Measurements from ENCODE around the gene SLC25A21. TPM values are rescaled to one million over a fixed set of nuclear protein-coding genes. Genes with fewer than 3 reads are reported as not detected.
"Not testable (repeated sequence)": the region's sequence is repeated elsewhere in the genome, so short reads cannot be mapped to it uniquely, and the experiment has no call there.

The SLC25A21 gene
- total and polyA plus RNA-seq, 5 donors = 0.84 to 1.9 (median 1.3) TPM

DNA sequence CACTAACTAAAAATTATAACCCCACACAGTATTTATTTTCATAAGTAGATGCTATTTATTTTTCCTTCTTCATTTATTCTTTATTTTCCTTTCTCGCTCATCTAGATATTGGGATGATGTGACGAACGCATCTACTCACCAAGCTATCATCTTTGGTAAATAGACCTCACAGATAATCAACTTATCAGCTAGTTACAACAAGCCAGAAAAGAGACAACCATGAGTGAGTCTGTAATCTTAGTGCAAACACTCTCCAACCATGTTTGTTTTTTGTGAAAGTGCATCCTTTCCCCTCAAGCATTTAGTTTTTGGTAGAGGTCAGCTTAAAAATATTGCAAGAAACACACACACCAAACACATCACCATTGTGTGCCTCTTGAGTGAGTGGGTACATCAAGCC is 84.9 kb downstream of the SLC25A21 start:
- DNase-seq (no peak), ATAC-seq (no peak)
- Histone ChIP-seq H3K4me3 (ENCODE audit: low read length) (no peak overlapping the region), H3K9me3 (ENCODE audit: control insufficient read depth, low read length) (no peaks in the 10 kb centered on the region), H3K27me3 (ENCODE audit: control insufficient read depth, insufficient read depth) (no peaks in the 10 kb centered on the region), H3K27ac (ENCODE audit: low read length) (no peak overlapping the region), H3K4me1 (ENCODE audit: control insufficient read depth, insufficient read depth, low read length) (no peaks in the 10 kb centered on the region)
- intact Hi-C loops (cut with DNase I) = no loop called here
- 76% methylated on average over 3 of the region's 3 CpGs for whole genome bisulfite sequencing

DNA sequence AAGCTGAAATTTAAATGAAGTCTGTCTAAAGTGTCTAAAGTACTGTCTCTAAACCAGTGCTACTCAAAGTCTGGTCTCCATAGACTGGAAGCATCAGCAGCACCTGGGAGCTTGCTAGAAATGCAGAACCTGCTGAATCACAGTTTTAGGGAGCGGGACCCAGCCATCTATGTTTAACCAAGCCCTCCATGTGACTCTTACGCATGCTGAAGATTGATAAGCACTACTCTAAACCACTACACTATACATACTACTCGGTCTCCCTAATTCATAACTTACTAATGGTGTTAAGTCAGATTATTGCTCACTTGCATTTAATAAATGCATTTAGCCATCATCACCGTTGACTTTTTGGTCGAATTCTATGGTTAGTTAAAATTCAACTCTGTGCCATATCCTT is 88.8 kb downstream of the SLC25A21 start:
- H3K27ac ChIP-seq (ENCODE audit: low read length) = no peak overlapping the region
- no peaks in the 10 kb centered on the region for H3K9me3 ChIP-seq (ENCODE audit: control insufficient read depth, low read length)
- intact Hi-C loops (cut with DNase I) = no loop called here
- no peak overlapping the region for H3K4me3 ChIP-seq (ENCODE audit: low read length)
- WGBS = 69% methylated on average over 5 of the region's 5 CpGs
- ATAC-seq = no peak
- no peak for DNase-seq
- no peaks in the 10 kb centered on the region for H3K27me3 ChIP-seq (ENCODE audit: control insufficient read depth, insufficient read depth)
- no peaks in the 10 kb centered on the region for H3K4me1 ChIP-seq (ENCODE audit: control insufficient read depth, insufficient read depth, low read length)

DNA sequence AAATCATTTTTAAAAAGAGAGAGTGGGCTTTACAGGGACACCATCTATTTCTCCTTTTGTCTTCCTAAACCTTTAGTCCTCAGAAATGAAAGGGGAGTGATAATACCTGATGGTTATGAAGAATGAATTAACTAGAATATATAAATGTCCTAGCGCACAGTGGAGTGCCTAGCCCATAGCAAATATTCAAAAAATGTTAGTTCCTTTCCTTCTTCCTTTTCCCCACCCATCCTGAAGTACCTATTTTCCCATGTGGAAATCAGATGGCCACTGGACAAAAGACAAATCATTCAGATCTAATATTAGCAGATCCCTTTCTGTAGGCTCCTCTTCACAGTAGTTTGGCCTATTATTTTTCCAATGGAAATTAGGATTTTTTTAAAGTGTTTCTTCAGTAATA is 90.0 kb downstream of the SLC25A21 start:
- H3K27me3 ChIP-seq (ENCODE audit: control insufficient read depth, insufficient read depth) = no peaks in the 10 kb centered on the region
- H3K27ac ChIP-seq (ENCODE audit: low read length) = no peak overlapping the region
- H3K9me3 ChIP-seq (ENCODE audit: control insufficient read depth, low read length) = no peaks in the 10 kb centered on the region
- H3K4me3 ChIP-seq (ENCODE audit: low read length) = no peak overlapping the region
- intact Hi-C loops (cut with DNase I) = no loop called here
- WGBS = 0% methylated on average over 1 of the region's 1 CpG
- DNase-seq = no peak
- no peak for ATAC-seq
- H3K4me1 ChIP-seq (ENCODE audit: control insufficient read depth, insufficient read depth, low read length) = no peaks in the 10 kb centered on the region

DNA sequence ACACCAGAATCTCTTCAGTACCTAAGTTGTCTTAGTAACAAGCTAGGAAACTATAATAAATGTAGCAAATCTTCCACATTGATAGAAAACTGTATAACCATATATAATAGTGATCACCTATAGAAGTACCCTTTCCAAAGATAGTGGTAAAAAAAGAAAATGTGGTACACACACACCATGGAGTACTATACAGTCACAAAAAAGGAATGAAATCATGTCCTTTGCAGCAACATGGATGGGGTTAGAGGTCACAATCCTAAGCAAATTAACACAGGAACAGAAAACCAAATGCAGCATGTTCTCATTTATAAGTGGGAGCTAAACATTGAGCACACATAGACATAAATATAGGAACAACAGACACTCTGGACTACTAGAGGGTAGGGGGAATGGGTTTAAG is 90.5 kb downstream of the SLC25A21 start:
- intact Hi-C loops (cut with DNase I) = no loop called here
- no peaks in the 10 kb centered on the region for H3K4me1 ChIP-seq (ENCODE audit: control insufficient read depth, insufficient read depth, low read length)
- no peak overlapping the region for H3K27ac ChIP-seq (ENCODE audit: low read length)
- no peaks in the 10 kb centered on the region for H3K9me3 ChIP-seq (ENCODE audit: control insufficient read depth, low read length)
- ATAC-seq = no peak
- DNase-seq = no peak
- H3K27me3 ChIP-seq (ENCODE audit: control insufficient read depth, insufficient read depth) = no peaks in the 10 kb centered on the region
- no peak overlapping the region for H3K4me3 ChIP-seq (ENCODE audit: low read length)

DNA sequence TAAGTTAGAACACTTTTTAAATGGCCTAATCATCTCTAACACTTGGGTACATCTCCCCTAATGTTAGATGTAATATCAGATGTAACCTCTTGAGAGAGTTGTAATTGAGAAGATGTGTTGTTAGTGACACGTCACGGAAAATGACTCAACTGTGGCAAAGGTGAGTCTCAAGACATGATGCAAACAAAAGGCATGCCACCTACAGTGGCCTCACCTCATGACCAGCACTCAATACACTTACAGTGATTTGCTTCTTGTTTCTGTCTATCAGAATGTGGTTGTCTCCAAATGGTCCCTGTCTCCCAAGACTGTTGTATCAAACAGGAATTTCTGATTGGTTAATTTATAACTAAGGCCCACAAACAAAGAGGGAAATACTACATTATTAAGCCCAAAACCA is 91.2 kb downstream of the SLC25A21 start:
- 94% methylated on average over 2 of the region's 2 CpGs for WGBS
- no peaks in the 10 kb centered on the region for H3K9me3 ChIP-seq (ENCODE audit: control insufficient read depth, low read length)
- H3K27ac ChIP-seq (ENCODE audit: low read length) = no peak overlapping the region
- DNase-seq (no peak), ATAC-seq (no peak)
- H3K4me1 ChIP-seq (ENCODE audit: control insufficient read depth, insufficient read depth, low read length) = no peaks in the 10 kb centered on the region
- intact Hi-C loops (cut with DNase I) = no loop called here
- H3K4me3 ChIP-seq (ENCODE audit: low read length) = no peak overlapping the region
- H3K27me3 ChIP-seq (ENCODE audit: control insufficient read depth, insufficient read depth) = no peaks in the 10 kb centered on the region

DNA sequence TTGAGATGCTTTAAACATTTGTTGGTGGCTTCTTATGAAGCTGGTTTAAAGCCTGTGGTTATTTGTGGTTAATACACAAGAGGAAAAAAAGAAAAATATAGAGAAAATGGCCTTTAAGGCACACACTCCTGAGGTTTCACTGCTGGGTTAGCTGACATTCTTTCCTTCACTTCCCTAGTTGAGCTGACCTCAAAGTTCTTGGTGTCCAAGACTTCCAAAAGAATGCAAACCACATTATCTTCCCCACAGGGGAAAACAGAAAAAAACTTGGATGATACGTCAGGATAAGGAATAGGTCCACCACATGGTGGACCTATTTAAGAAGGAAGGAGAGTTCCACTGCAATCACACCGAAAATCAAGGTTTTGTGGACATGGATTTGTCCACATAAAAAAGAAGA is 94.3 kb downstream of the SLC25A21 start:
- H3K4me1 ChIP-seq (ENCODE audit: control insufficient read depth, insufficient read depth, low read length) = no peaks in the 10 kb centered on the region
- intact Hi-C loops (cut with DNase I) = no loop called here
- H3K9me3 ChIP-seq (ENCODE audit: control insufficient read depth, low read length) = no peaks in the 10 kb centered on the region
- H3K27me3 ChIP-seq (ENCODE audit: control insufficient read depth, insufficient read depth) = no peaks in the 10 kb centered on the region
- DNase-seq (no peak), ATAC-seq (no peak)
- no peak overlapping the region for H3K4me3 ChIP-seq (ENCODE audit: low read length)
- WGBS = 38% methylated on average over 2 of the region's 2 CpGs
- no peak overlapping the region for H3K27ac ChIP-seq (ENCODE audit: low read length)

DNA sequence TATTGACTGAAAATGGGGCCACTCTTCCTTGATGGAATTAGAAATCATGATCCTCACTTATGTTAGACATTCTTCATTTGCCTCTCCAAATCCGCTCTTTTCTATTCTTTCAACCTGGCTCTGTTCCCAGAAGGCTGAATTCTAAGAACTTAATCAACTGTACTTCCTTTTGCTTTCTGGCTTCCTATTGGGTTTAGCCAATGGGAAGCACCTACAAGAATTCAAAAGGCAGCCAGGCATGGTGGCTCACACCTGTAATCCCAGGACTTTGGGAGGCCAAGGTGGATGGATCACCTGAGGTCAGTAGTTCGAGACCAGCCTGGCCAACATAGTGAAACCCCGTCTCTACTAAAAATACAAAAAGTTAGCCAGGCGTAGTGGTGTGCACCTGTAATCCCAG is 98.1 kb downstream of the SLC25A21 start:
- H3K27ac ChIP-seq (ENCODE audit: low read length); intact Hi-C loops (cut with DNase I); H3K4me3 ChIP-seq (ENCODE audit: low read length); ATAC-seq; H3K9me3 ChIP-seq (ENCODE audit: control insufficient read depth, low read length); H3K27me3 ChIP-seq (ENCODE audit: control insufficient read depth, insufficient read depth); DNase-seq; H3K4me1 ChIP-seq (ENCODE audit: control insufficient read depth, insufficient read depth, low read length): not testable (repeated sequence)
- WGBS = 66% methylated on average over 4 of the region's 4 CpGs

DNA sequence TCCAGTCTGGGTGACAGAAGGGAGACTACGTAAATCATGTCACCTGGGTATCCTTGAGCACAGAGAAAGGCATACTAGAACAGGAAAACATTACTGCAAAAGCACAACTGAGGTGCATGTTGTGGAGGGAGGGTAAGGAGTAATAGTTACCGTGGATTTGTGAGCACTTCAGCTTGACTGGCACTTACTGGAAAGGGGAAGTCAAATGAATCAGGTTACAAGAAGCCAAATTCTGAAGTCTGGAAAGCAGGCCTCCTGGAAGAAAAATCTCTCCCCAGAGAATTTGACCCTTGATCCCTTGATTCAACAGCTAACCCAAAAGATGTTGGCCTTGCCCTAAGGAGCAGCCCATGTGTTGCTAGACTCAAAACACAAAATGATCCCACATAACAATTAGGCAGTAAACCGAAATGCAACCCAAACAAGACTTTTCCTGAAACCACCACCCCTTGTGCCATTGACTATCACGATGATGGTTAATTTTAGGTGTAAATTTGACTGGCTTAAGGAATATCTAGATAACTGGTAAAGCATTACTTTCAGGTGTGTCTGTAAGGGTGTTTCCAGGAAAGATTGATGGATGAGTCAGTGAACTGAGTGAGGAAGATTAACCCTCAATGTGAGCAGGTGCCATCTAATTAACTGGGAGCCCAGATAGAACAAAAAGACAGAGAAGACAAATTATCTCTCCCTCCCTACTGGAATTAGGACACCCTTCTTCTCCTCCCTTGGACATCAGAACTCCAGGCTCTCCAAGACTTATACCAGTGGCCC is 108.8 kb downstream of the SLC25A21 start:
- no peak overlapping the region for H3K4me3 ChIP-seq (ENCODE audit: low read length)
- no peaks in the 10 kb centered on the region for H3K27me3 ChIP-seq (ENCODE audit: control insufficient read depth, insufficient read depth)
- no peaks in the 10 kb centered on the region for H3K9me3 ChIP-seq (ENCODE audit: control insufficient read depth, low read length)
- no peak overlapping the region for H3K27ac ChIP-seq (ENCODE audit: low read length)
- intact Hi-C loops (cut with DNase I) = no loop called here
- no peak for ATAC-seq
- H3K4me1 ChIP-seq (ENCODE audit: control insufficient read depth, insufficient read depth, low read length) = no peaks in the 10 kb centered on the region
- 79% methylated on average over 4 of the region's 4 CpGs for WGBS
- DNase-seq = no peak

DNA sequence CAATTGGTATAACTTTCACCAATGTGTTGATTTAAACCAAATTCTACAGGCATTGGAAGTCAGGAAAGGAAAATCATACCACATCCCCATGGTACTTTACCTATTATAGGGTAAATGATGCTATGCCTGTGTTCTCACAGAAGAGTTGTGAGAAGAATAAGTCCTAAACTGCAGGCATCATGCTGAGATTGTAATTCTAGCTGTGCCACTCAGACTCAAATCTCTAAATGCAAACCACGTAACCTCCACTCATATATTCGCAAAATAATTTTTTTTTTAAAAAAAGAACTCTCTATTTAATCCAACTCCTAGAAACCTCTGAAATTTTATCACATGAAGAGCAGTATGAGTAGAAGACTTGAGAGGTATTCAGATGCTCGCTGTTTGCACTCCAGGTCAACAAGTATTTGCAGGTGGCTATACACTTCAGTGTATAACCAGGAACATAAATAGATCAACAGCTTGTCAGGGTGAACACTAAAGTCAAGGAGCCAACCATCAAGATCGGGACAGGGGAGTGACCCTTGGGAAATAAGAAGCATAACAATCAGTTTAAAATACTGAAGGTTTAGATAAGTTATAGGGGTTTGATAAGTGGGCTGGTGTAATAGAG is 110.1 kb downstream of the SLC25A21 start:
- WGBS = 91% methylated on average over 4 of the region's 4 CpGs
- H3K27me3 ChIP-seq (ENCODE audit: control insufficient read depth, insufficient read depth) = no peaks in the 10 kb centered on the region
- H3K4me3 ChIP-seq (ENCODE audit: low read length) = no peak overlapping the region
- no peaks in the 10 kb centered on the region for H3K4me1 ChIP-seq (ENCODE audit: control insufficient read depth, insufficient read depth, low read length)
- intact Hi-C loops (cut with DNase I) = no loop called here
- no peak for DNase-seq
- ATAC-seq = no peak
- no peak overlapping the region for H3K27ac ChIP-seq (ENCODE audit: low read length)
- H3K9me3 ChIP-seq (ENCODE audit: control insufficient read depth, low read length) = no peaks in the 10 kb centered on the region

DNA sequence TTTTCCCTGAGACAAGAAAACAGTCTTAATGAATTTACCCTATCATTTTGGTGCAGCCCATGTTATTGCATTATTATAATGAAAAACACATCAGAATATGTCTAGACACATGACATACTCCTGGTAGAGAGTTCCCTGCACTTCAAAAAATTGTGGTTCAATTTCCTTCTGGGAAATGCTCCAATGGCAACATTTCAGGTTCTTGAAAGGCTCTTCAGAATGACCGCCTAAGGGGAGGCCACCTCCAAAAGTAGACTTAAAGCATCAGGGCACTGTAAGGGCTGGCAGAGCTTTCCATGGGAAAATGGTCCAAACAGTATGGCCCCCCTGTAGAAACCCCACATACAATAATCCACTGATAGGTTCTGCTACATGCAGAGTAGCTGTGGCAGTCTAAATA is 110.7 kb downstream of the SLC25A21 start:
- Histone ChIP-seq H3K27ac (ENCODE audit: low read length) (no peak overlapping the region), H3K27me3 (ENCODE audit: control insufficient read depth, insufficient read depth) (no peaks in the 10 kb centered on the region), H3K4me3 (ENCODE audit: low read length) (no peak overlapping the region), H3K4me1 (ENCODE audit: control insufficient read depth, insufficient read depth, low read length) (no peaks in the 10 kb centered on the region), H3K9me3 (ENCODE audit: control insufficient read depth, low read length) (no peaks in the 10 kb centered on the region)
- ATAC-seq (no peak), DNase-seq (no peak)
- WGBS = 73% methylated on average over 1 of the region's 1 CpG
- intact Hi-C loops (cut with DNase I) = no loop called here

DNA sequence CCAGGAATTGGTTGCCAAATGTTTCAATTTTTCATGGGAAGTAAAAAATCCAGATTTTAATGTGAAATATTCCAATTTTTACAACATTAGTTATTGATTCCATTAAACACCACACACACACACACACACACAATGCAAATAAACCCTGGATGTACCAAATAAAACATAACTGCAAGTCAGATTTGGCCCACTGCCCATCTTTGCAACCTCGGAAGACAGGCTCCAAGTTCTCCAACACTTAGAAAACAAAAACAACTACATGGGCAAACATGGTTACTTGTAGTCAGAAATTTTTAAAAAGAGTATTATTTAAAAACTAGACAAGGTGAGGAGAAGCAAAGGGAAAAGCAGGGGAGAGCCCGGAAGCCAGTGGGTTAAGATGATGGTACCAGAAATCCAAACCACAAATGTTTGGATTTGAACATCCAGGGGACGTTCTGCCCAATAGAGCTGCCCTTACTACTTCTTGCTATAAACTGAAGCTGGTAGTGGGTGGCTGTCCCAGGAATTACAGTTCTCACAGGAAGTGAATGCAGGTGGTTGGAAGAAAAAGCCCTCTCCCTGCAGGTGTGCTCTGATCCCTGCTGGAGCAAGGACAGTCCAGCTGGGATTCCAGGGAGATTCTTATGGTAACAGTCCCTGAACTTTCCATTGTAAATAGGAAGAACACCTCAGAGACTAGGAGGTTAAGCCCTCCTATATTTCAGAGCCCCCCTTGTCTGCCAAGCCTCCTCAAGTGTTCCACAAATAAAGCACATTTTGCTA is 111.7 kb downstream of the SLC25A21 start:
- Histone ChIP-seq H3K27me3 (ENCODE audit: control insufficient read depth, insufficient read depth) (no peaks in the 10 kb centered on the region), H3K4me3 (ENCODE audit: low read length) (no peak overlapping the region), H3K9me3 (ENCODE audit: control insufficient read depth, low read length) (no peaks in the 10 kb centered on the region), H3K27ac (ENCODE audit: low read length) (no peak overlapping the region), H3K4me1 (ENCODE audit: control insufficient read depth, insufficient read depth, low read length) (no peaks in the 10 kb centered on the region)
- ATAC-seq (no peak), DNase-seq (no peak)
- intact Hi-C loops (cut with DNase I) = no loop called here
- 56% methylated on average over 3 of the region's 3 CpGs for WGBS

Data from right cardiac atrium (tissue), 5 donors.